ENCODE measurements around the gene BIN1. TPM values are rescaled to one million over a fixed set of nuclear protein-coding genes. Genes with fewer than 3 reads are reported as not detected.

The BIN1 gene
- total RNA-seq, 6 experiments from 2014 or later, result 22.6 to 26.1 (median 23.5) TPM

- no peaks in the 10 kb centered on the region for H3K36me3 Mint-ChIP-seq (ENCODE audit: low read depth)
- H3K27ac Mint-ChIP-seq, result no peak overlapping the region
- peaks cover 14% of the 10 kb centered on the region for H3K4me1 Mint-ChIP-seq (ENCODE audit: low read depth)
- H3K4me3 Mint-ChIP-seq, result no peak overlapping the region
- TF ChIP-seq, protein P1, sequence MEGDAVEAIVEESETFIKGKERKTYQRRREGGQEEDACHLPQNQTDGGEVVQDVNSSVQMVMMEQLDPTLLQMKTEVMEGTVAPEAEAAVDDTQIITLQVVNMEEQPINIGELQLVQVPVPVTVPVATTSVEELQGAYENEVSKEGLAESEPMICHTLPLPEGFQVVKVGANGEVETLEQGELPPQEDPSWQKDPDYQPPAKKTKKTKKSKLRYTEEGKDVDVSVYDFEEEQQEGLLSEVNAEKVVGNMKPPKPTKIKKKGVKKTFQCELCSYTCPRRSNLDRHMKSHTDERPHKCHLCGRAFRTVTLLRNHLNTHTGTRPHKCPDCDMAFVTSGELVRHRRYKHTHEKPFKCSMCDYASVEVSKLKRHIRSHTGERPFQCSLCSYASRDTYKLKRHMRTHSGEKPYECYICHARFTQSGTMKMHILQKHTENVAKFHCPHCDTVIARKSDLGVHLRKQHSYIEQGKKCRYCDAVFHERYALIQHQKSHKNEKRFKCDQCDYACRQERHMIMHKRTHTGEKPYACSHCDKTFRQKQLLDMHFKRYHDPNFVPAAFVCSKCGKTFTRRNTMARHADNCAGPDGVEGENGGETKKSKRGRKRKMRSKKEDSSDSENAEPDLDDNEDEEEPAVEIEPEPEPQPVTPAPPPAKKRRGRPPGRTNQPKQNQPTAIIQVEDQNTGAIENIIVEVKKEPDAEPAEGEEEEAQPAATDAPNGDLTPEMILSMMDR (IDR thresholded peaks at IDR 0.05), result peak; percentile 89
- H3K27me3 Mint-ChIP-seq (ENCODE audit: insufficient read depth), result peaks cover 3% of the 10 kb centered on the region
- no peaks in the 10 kb centered on the region for H3K9me3 Mint-ChIP-seq
- peak; percentile 21 for DNase-seq
Measured at GRCh38 chr2:127067620-127068350, 39.2 kb downstream of the BIN1 start.

GRCh38 chr2:127066942-127067341 is 40.0 kb downstream of the BIN1 start:
- peaks cover 14% of the 10 kb centered on the region for H3K4me1 Mint-ChIP-seq (ENCODE audit: low read depth)
- H3K9me3 Mint-ChIP-seq, result no peaks in the 10 kb centered on the region
- TF ChIP-seq, protein P1 (IDR thresholded peaks at IDR 0.05), result no peak
- no peak overlapping the region; the same call in 1 of the 2 replicates for H3K27ac Mint-ChIP-seq
- H3K4me3 Mint-ChIP-seq, result no peak overlapping the region
- H3K36me3 Mint-ChIP-seq (ENCODE audit: low read depth), result no peaks in the 10 kb centered on the region
- no peak for DNase-seq
- H3K27me3 Mint-ChIP-seq (ENCODE audit: insufficient read depth), result peaks cover 3% of the 10 kb centered on the region

- Mint-ChIP-seq H3K27me3 (ENCODE audit: insufficient read depth) (peaks cover 3% of the 10 kb centered on the region), H3K4me3 (no peak overlapping the region), H3K4me1 (ENCODE audit: low read depth) (peaks cover 20% of the 10 kb centered on the region), H3K36me3 (ENCODE audit: low read depth) (no peaks in the 10 kb centered on the region), H3K27ac (no peak overlapping the region), H3K9me3 (no peaks in the 10 kb centered on the region)
- DNase-seq, result no peak
- TF ChIP-seq, protein P1 (IDR thresholded peaks at IDR 0.05), result no peak
Measured at GRCh38 chr2:127065940-127066318, 41.0 kb downstream of the BIN1 start.

- Mint-ChIP-seq H3K4me3 (peak overlapping the region; percentile 43), H3K27me3 (ENCODE audit: insufficient read depth) (peaks cover 3% of the 10 kb centered on the region), H3K4me1 (ENCODE audit: low read depth) (peaks cover 20% of the 10 kb centered on the region), H3K27ac (peak overlapping the region; percentile 88), H3K36me3 (ENCODE audit: low read depth) (no peaks in the 10 kb centered on the region), H3K9me3 (no peaks in the 10 kb centered on the region)
- TF ChIP-seq, protein P1 (IDR thresholded peaks at IDR 0.05), result no peak
- no peak for DNase-seq
Measured at GRCh38 chr2:127065299-127065939, 41.5 kb downstream of the BIN1 start.

GRCh38 chr2:127064642-127065250 is 42.2 kb downstream of the BIN1 start:
- no peaks in the 10 kb centered on the region for H3K9me3 Mint-ChIP-seq
- peak; percentile 95 for DNase-seq
- peaks cover 3% of the 10 kb centered on the region for H3K27me3 Mint-ChIP-seq (ENCODE audit: insufficient read depth)
- H3K4me3 Mint-ChIP-seq, result peak overlapping the region; percentile 22; the same call in 1 of the 2 replicates
- H3K4me1 Mint-ChIP-seq (ENCODE audit: low read depth), result peaks cover 20% of the 10 kb centered on the region
- no peaks in the 10 kb centered on the region for H3K36me3 Mint-ChIP-seq (ENCODE audit: low read depth)
- H3K27ac Mint-ChIP-seq, result peak overlapping the region; percentile 88
- TF ChIP-seq, protein P1 (IDR thresholded peaks at IDR 0.05), result peak; percentile 41; the same call in 1 of the 2 replicates

Measured in HFFc6 (cell line).